Lower leg skin (tissue), 4 donors: ENCODE data around the gene GATAD2B. TPM values are rescaled to one million over a fixed set of nuclear protein-coding genes. Genes with fewer than 3 reads are reported as not detected.

Experiments
- DNase-seq, 2 donors: peaks; one replicate each; pipeline ENCODE4 v3.0.0-alpha.2; 2019; ENCODE audit warnings: low spot score in 2 of 2
- H3K4me3 ChIP-seq: fragments of 200-600 bp; sonication (generic); 2 replicates; pipeline ENCODE4 v1.5.1; 2017; ENCODE audit warnings: mild to moderate bottlenecking, low read depth; ENCODE audit not compliant: poor library complexity, severe bottlenecking
- POLR2A ChIP-seq, 2 donors: fragments of 450-650 bp; IDR thresholded peaks; one replicate each; pipeline ENCODE4 v1.6.1; 2016 to 2017; ENCODE audit warnings: antibody characterized with exemption in 2 of 2, mild to moderate bottlenecking in 1 of 2, moderate library complexity in 1 of 2
- WGBS, 2 donors: methylation state at CpG; one replicate each; pipeline ENCODE4 v1.1.5; 2018; 5-methylcytosine and 5-hydroxymethylcytosine counted together
- intact Hi-C: fragments of 100-400 bp; cut with DNase I; formaldehyde crosslinking; loops from one replicate; pipeline ENCODE4 v1.15.0; 2023; ENCODE audit warnings: low total_unique reads
- total RNA-seq, 4 donors: library from RNA; depleted of rRNA; stranded (reverse); fragments of >200 nt; gene quantifications; one replicate each; pipeline ENCODE4 v1.1.0, GENCODE V29; 2016
- TF ChIP-seq, protein P1 (sequence below), 3 donors: fragments of 450-650 bp; IDR thresholded peaks; one replicate each; pipeline ENCODE4 v1.5.1; 2016; ENCODE audit warnings: antibody characterized with exemption in 3 of 3, mild to moderate bottlenecking in 3 of 3, moderate library complexity in 2 of 3

Gene GATAD2B
- total RNA-seq, 4 donors from 2014 or later: 24.1 to 49.3 (median 29.3) TPM

DNA sequence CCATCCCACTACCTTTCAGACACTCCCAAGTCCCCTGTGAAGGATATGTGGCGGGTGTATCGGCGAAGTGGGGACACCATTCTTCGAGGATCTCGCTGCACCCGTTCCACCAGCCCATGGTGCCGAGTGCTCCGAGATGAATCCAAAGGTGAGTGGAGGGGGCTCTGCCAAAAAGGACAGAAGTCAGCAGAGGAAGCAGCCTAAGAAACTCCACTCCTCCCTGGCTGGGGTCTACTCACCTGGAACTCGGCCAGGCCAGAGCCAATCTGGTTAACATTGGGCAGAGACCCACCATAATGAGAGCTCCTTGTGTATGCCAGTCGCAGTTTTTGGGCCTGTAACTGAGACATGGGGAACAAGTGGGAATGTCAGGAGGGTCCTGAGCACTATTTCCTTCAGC is 32.1 kb upstream of the GATAD2B start:
- WGBS, 2 donors: 93 to 96% methylated on average over 10 of the region's 10 CpGs
- intact Hi-C loops: no loop called here
- TF ChIP-seq, protein P1, sequence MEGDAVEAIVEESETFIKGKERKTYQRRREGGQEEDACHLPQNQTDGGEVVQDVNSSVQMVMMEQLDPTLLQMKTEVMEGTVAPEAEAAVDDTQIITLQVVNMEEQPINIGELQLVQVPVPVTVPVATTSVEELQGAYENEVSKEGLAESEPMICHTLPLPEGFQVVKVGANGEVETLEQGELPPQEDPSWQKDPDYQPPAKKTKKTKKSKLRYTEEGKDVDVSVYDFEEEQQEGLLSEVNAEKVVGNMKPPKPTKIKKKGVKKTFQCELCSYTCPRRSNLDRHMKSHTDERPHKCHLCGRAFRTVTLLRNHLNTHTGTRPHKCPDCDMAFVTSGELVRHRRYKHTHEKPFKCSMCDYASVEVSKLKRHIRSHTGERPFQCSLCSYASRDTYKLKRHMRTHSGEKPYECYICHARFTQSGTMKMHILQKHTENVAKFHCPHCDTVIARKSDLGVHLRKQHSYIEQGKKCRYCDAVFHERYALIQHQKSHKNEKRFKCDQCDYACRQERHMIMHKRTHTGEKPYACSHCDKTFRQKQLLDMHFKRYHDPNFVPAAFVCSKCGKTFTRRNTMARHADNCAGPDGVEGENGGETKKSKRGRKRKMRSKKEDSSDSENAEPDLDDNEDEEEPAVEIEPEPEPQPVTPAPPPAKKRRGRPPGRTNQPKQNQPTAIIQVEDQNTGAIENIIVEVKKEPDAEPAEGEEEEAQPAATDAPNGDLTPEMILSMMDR (IDR thresholded peaks at IDR 0.05): no peak
- H3K4me3 ChIP-seq: no peak overlapping the region
- DNase-seq: no peak

DNA sequence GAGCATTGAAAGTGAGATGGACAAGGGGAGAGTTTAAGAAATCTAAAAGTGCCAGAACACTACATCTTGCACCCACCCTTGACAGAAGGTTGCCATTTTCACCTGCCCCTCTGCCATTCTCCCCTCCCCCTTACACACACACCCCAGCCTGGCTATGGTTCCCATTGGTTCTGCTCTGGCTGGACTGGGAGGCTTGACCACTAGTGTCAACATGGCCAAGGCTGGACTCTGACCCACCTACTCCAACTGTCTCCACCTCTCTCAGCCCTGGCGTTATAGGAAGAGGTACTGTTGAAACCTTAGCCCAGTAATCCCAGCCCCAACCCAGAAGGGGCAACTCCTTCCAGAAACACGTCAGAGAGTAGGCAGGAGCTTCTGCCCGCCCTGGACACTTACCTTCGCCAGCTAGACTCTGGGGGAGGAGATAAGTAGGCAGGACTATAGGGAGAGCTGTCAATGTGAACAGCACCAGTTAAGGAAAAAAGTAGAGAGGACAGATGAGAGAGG is 31.1 kb upstream of the GATAD2B start:
- 75 to 86% methylated on average over 4 of the region's 4 CpGs for whole genome bisulfite sequencing, 2 donors
- intact Hi-C loops: no loop called here
- no peak for TF ChIP-seq POLR2A (IDR thresholded peaks at IDR 0.05)
- TF ChIP-seq, protein P1 (IDR thresholded peaks at IDR 0.05): no peak
- DNase-seq: no peak
- H3K4me3 ChIP-seq: no peak overlapping the region

DNA sequence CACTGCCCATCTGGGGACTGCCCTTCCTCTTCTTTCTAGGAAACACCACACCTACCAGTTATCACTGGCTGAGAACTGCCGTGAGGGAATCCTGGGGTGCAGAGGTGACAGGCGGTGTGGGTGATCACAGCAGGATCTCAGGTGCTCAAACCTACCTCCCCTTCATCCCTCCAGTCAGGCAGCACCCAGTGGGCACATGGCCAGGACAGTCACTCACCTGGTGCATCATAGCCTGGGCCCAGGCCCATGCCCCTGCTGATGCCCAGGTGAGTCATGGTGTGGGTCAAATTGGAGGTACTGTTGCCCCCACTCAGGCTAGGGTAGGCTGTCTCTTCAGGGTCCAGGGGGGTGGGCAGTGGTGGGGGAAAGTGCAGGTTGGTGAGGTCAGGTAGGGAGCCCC is 29.0 kb upstream of the GATAD2B start:
- 89 to 100% methylated on average over 2 of the region's 2 CpGs for WGBS, 2 donors

DNA sequence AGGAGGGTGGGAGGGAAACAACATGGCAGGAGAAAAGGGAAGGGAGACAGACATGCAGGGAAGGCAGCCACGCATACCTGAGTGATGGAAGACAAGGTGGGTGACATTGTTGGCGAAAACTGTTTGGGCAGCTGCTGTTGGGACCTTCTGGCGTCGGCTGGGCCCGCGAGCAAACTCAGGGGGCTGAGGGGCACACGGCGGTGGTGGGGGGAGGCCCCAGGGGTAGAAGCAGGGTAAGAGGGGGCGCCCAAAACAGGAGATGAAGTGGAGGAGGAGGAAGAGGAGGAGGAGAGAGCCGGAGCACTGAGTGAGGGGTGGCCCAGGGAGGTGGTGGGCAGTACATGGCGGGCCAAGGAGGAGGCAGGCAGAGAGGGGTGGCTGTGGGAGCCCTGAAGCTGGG is 28.4 kb upstream of the GATAD2B start:
- TF ChIP-seq POLR2A (IDR thresholded peaks at IDR 0.05): no peak
- TF ChIP-seq, protein P1 (IDR thresholded peaks at IDR 0.05): no peak
- 91 to 94% methylated on average over 11 of the region's 11 CpGs for WGBS, 2 donors
- H3K4me3 ChIP-seq: no peak overlapping the region
- no peak for DNase-seq
- intact Hi-C loops: no loop called here

More for the DNA sequence above, 29.0 kb upstream of the GATAD2B start:
- no peak for DNase-seq
- intact Hi-C loops: no loop called here
- H3K4me3 ChIP-seq: no peak overlapping the region
- no peak for TF ChIP-seq POLR2A (IDR thresholded peaks at IDR 0.05)

DNA sequence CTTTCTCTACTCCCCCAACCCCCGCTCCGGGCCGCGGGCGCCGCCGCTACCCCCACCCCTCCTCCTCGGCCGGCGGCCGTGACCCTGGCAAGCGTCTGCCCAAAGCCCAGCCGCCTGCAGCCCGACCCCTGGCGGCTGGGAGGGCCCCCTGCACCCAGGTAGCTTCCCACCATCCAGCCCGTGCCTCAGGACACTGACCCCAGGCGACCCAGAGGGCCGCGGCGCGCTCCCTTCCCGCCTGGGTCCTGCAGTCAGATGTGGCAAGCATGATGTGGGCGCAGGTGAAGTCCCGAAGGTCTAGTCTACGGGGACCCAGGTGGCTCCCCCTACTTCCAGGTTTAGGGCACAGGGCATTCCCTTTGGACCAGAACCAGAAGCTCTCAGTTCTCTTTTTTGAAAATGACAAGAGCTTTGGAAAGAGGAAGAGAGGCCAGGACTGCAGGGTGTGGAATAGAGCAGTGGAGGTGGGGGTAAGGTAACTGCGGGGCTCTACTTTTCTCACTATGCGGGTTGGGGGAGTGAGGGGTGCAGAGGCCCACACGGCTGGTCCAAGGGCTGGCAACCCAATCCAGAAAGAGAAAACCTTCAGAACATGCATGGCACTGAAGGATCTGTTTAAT is 24.0 kb upstream of the GATAD2B start, which contains the start of gene DENND4B:
DENND4B (minus strand) TSS at position 97 of the 620 bp plus-strand sequence. CDS start 2,344 bp downstream, outside the sequence.
- peak; percentile 66 to 95 for DNase-seq
- intact Hi-C loops: loop anchor here (2.0 kb wide), 1 partner anchor 40 kb away; the partner anchor contains the start of gene RAB13
- H3K4me3 ChIP-seq: peak within 1 kb of the TSS; percentile 91
- TF ChIP-seq POLR2A (IDR thresholded peaks at IDR 0.05): no peak
- TF ChIP-seq, protein P1 (IDR thresholded peaks at IDR 0.05): peak in 1 of 3 donors; percentile 90
- whole genome bisulfite sequencing, 2 donors: 11 to 12% methylated on average over 21 to 23 of the region's 28 CpGs

DNA sequence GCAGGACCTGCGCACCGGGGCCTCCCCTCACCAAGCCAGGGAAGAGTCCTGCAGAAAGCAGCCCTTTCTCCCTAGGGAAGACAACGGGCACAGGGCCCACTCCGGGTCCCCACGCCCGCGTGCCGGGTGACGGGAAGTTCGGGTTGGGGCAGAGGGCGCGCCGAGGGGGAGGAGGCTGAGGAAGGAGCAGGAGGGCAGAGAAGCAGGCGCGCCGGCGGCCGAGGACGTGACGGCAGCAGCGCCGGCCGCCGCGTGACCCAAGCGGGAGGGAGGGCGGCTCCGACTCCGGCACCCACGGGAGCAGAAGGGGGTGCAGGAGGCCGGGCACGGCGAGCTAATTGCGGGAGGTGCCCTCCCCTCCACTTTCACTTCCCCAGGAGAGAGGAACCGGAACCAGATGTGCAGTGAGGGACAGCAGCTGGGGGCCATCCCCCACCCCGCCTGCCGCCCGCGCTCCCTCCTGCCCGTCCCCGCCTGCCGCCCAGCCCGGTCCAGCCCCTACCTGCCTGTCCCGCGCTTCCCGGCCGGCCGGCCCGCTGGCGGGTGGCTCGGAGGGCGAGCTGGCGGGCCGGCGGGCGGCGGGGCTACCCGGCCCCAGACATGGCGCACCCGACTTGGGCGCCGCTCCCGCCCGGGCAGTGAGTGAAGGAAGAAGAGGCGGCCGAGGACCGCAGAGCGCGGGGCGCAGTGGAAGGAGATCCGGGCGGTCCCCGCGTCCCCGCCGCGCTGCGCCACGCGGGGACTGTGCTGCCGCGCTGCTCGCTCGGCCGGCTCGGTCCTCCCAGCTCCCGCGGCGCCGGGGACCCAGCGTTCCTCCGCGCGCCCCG is 23.2 kb upstream of the GATAD2B start:
- intact Hi-C loops: loop anchor here (2.0 kb wide), 1 partner anchor 41 kb away; the partner anchor contains the start of gene RAB13
- TF ChIP-seq, protein P1 (IDR thresholded peaks at IDR 0.05): no peak
- TF ChIP-seq POLR2A (IDR thresholded peaks at IDR 0.05): peak in 1 of 2 donors; percentile 2
- peak; percentile 85 to 97 for DNase-seq
- WGBS, 2 donors: 0 to 1% methylated on average over 26 to 52 of the region's 95 CpGs
- H3K4me3 ChIP-seq: peak overlapping the region; percentile 91
